Fibroblast of the aortic adventitia (primary cell): ENCODE data around the gene HOXA4. TPM values are rescaled to one million over a fixed set of nuclear protein-coding genes. Genes with fewer than 3 reads are reported as not detected.

ENCODE experiments used
- DNase-seq: peaks from one replicate; pipeline ENCODE4 v3.0.0-alpha.2; 2010; ENCODE audit warnings: low read depth
- H3K4me3 ChIP-seq: 2 replicates; pipeline ENCODE4 v1.5.1; 2011; ENCODE audit warnings: low read depth, mild to moderate bottlenecking, control low read depth, low read length, moderate library complexity
- total RNA-seq: library from RNA; depleted of rRNA; stranded (reverse); fragments of >200 nt; gene quantifications from 2 replicates; pipeline ENCODE4 v1.2.3, GENCODE V29; 2012; ENCODE audit warnings: low replicate concordance
- TF ChIP-seq, protein P1 (sequence below): IDR thresholded peaks from 2 replicates; pipeline ENCODE4 v1.5.1; 2011; ENCODE audit warnings: mild to moderate bottlenecking, low read length, control low read depth, inconsistent platforms; ENCODE audit not compliant: insufficient read depth

Gene HOXA4
- total RNA-seq, 1 donor, result 0.99 TPM

DNA sequence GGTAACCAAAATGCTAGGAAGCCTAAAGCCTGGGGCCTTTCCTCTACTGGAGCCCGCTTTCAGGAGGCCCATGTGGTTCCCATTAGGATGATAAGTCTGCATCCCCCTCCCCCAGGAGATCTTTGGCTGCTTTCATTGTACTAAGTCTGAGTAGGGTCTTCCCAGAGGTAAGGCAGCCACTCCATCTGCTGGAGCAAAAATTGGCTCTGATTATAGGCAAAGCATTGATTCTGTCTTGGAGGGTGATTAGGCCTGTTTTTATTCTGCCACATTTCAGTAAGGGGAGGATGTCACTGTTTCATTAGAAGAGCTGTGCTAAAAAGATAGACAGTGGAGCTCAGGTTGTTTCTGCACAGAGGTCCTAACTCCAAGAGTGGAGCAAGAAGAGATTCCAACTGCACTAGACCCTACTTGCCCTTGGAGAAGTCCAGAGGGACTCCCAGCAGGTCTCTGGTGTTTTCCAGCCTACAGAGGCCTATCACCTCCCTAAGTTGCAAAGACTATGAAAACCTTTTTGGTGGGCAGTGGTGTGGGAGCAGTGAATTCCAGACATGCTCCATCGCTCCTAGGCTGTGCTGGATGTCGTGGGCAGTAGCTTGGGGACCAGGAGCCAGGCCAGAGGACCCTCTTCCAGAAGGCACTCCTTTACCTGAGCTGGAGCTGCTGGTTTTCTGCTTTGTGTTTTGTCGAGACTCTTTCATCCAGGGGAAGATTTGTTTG is 20.9 kb downstream of the HOXA4 start:
- peak; percentile 12 for DNase-seq
- TF ChIP-seq, protein P1, sequence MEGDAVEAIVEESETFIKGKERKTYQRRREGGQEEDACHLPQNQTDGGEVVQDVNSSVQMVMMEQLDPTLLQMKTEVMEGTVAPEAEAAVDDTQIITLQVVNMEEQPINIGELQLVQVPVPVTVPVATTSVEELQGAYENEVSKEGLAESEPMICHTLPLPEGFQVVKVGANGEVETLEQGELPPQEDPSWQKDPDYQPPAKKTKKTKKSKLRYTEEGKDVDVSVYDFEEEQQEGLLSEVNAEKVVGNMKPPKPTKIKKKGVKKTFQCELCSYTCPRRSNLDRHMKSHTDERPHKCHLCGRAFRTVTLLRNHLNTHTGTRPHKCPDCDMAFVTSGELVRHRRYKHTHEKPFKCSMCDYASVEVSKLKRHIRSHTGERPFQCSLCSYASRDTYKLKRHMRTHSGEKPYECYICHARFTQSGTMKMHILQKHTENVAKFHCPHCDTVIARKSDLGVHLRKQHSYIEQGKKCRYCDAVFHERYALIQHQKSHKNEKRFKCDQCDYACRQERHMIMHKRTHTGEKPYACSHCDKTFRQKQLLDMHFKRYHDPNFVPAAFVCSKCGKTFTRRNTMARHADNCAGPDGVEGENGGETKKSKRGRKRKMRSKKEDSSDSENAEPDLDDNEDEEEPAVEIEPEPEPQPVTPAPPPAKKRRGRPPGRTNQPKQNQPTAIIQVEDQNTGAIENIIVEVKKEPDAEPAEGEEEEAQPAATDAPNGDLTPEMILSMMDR, result no peak
- H3K4me3 ChIP-seq, result peak overlapping the region; percentile 31

DNA sequence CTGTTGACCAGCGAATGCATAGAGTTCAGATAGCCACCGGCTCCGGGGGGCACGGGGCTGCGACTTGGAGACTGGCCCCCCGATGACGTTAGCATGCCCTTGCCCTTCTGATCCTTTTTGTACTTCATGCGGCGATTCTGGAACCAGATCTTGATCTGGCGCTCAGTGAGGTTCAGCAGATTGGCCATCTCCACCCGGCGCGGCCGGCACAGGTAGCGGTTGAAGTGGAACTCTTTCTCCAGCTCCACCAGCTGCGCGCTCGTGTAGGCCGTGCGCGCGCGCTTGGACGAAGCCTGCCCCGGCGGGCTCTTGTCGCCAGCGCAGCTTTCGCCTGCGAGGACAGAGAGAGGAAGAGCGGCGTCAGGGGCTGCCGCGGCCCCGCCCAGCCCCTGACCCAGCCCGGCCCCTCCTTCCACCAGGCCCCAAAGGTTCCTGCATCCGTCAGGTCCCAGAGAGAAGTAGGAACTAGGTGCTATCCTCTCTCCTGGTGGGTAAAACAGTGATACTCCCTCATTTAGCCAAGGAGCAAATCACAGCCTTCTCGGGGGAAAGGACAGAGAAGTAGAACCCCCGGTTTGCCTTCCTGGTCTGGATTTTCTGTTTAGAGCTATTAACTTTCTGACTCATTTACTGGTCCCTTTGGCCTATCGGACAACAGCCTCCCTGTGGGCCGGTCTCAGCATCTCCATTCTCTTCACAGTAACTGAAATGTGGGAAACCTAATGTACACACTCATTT is 22.0 kb downstream of the HOXA4 start:
- peak overlapping the region; percentile 55 for H3K4me3 ChIP-seq
- TF ChIP-seq, protein P1, result no peak
- DNase-seq, result peak; percentile 69

DNA sequence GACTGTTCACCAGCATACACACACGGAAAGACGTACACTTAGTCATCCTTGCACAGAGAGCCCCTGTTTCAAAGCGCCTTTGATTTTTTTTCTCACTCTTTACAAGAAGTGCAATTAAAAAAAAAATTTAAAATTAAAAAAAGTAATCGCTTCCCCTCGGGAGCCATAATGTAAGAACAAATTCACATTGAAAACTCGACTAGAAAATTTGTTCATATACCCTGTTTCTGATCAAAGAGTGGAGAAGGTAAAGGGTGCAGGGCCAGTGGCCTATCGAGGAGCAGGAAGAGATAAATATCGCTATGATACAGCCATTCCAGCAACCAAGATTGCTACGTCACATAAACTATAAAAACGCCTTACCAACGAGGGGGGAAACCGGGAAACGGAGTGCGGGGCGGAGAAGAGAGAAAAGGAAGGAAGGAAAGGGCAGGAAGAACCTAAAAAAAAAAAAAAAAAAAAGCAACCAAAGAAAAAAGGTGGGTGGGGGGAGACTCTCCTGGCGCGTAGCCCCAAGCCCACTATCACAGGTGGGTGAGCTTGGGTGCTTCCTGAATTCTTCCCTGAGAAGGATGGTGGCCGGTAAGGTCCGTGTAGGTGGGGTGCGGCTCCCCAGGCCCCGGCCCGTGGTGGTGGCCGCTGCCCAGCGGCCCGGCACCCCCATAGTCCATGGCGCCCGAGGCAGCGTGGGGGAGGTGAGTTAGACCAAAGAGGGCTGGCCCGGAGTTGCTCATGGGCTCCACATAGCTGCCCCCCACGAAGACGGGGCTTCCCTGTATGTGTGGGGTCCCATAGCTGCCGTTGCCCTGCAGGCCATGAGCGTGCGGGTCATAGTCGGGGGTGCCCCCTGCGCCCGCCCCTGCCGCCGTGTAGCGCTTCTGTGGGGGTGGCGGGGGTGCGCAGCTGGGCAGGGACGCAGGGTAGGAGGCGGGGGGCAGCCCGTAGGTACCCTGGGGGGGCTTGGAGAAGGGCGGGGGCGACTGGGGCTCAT is 22.9 kb downstream of the HOXA4 start:
- DNase-seq, result peak; percentile 72
- peak overlapping the region; percentile 55 for H3K4me3 ChIP-seq
- TF ChIP-seq, protein P1, result no peak

DNA sequence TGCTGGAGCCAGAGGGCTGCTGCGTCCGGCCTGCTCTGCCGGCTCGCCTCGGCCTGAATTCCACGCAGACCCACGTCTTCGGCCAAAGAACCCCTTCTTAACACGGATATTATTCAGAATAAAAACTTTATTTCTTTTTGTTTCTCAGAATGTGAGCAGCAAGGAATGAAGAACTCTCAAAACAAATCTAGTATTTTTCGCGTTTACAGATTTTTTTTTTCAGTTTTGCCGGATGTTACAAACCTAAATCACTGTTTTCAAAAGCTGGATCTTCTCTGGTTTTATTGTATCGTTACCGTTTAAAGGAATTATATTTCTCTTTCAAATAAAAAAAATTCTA is 23.7 kb downstream of the HOXA4 start:
- TF ChIP-seq, protein P1, result no peak
- peak overlapping the region; percentile 58 for H3K4me3 ChIP-seq
- peak; percentile 45 for DNase-seq

DNA sequence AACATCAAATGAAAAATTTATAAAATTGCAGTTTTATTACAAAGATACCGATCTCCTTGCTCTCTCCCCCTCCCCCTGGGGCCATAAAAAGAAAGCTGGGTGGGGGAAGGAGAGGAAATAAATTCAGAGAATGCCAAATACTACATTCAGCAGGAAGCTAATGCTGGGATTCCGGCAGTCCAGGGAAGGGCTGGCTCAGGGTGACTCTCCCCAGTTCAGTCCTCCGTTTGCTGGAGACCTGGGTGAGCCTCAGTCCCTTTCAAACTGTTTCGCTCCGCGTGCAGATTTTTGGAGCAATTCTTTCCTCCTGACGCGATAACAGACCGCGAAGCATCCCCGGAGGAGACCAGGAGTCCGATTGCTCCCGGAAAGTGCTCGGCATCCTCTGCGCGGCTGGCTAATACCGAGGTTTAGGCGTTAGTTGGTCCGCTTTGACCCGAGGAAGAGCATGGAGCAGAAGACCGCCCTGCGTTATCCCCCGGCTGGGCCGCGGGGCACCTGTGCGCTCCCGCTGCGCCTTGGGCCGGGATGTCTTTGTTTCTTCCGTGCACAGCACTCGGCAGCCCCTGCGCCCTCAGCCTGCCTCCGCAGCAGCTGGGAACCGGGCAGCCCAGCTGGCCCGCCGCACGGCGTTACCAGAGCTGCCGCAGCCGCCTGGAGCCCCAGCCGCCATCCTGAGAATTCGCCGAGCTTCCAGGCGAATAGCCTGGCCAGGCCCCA is 24.2 kb downstream of the HOXA4 start:
- TF ChIP-seq, protein P1, result no peak
- peak; percentile 62 for DNase-seq
- H3K4me3 ChIP-seq, result peak overlapping the region; percentile 58
